GM12891 (cell line): ENCODE data around the gene SPDYE1.

Experiments used
- PAX5 ChIP-seq: IDR thresholded peaks from 2 replicates; pipeline ENCODE4 v1.6.1; 2011; ENCODE audit warnings: low read length, moderate library complexity, mild to moderate bottlenecking; ENCODE audit not compliant: insufficient read depth, severe bottlenecking
- POLR2A ChIP-seq: IDR thresholded peaks from 2 replicates; pipeline ENCODE4 v1.6.1; 2011; ENCODE audit warnings: low read depth, low read length, control low read depth
- POLR2AphosphoS5 ChIP-seq: IDR thresholded peaks from 2 replicates; pipeline ENCODE4 v1.6.1; 2011; ENCODE audit warnings: low read depth, low read length, control low read depth

DNA sequence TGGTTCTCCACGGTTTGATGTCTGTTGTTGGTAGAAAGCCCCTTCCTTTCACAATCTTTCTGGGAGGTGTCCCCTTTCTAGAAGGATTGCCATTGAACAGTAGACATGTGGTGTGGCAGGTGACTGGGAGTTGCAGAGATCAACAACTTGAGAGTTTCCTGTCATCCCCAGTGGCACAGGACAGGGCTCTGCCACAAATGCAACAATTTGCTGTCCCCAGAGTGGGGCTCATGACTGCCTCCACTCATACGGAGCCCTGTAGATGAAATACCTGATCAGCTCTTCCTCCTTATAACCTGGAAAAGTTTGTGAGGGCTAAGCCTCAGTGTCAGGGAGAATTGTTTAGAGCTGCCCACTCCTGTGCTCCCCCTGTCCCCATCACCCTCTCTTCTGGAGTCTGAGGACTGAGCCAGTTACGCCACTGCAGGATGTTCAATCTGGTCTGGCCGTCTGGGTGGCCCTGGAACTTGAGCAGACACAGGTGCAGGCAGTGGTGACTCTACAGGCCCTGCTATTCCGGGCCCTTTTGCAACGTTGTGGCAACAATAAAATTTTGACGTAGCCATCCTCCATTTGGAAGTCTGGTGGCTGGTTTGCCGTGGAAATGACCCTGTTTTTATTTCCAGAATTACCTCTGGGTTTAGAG lies 53.3 kb downstream of the SPDYE1 start:
- no peak for TF ChIP-seq PAX5
- no peak for TF ChIP-seq POLR2A
- TF ChIP-seq POLR2AphosphoS5: no peak
